Fibroblast of peridontal ligament (primary cell): ENCODE measurements around the gene MSRB3.

ENCODE experiments used
- DNase-seq: peaks from one replicate; pipeline ENCODE4 v3.0.0-alpha.2; 2010; ENCODE audit errors: extremely low read depth

MSRB3 gene

GRCh38 chr12:65497660-65498059 is 219.2 kb downstream of the MSRB3 start:
- peak; percentile 21 for DNase-seq

GRCh38 chr12:65499167-65499566 is 220.7 kb downstream of the MSRB3 start:
- DNase-seq: no peak

GRCh38 chr12:65500091-65500900 is 221.8 kb downstream of the MSRB3 start:
- peak; percentile 44 for DNase-seq

GRCh38 chr12:65501093-65501621 is 222.7 kb downstream of the MSRB3 start:
- DNase-seq: peak; percentile 44

- no peak for DNase-seq
Observed at GRCh38 chr12:65501935-65502334, 223.5 kb downstream of the MSRB3 start.

GRCh38 chr12:65504417-65504816 is 225.9 kb downstream of the MSRB3 start:
- DNase-seq: no peak

GRCh38 chr12:65505386-65506121 is 227.1 kb downstream of the MSRB3 start:
- DNase-seq: no peak

- DNase-seq: no peak
Observed at GRCh38 chr12:65508276-65509035, 230.0 kb downstream of the MSRB3 start.

GRCh38 chr12:65510007-65510406 is 231.5 kb downstream of the MSRB3 start:
- DNase-seq: no peak

GRCh38 chr12:65510584-65511050 is 232.1 kb downstream of the MSRB3 start:
- DNase-seq: no peak

GRCh38 chr12:65511134-65511834 is 232.8 kb downstream of the MSRB3 start:
- no peak for DNase-seq

- no peak for DNase-seq
Observed at GRCh38 chr12:65511912-65512311, 233.4 kb downstream of the MSRB3 start.
